ENCODE results near the gene CCDC40.
A peak's percentile ranks its signal among the peaks of the same experiment; 100 is the strongest.

The CCDC40 gene

GRCh38 chr17:80000981-80001775 is 35.3 kb upstream of the CCDC40 start:
- no peak for DNase-seq (ENCODE audit: low read depth in 2 of 3, low spot score in 1 of 3)

DNA sequence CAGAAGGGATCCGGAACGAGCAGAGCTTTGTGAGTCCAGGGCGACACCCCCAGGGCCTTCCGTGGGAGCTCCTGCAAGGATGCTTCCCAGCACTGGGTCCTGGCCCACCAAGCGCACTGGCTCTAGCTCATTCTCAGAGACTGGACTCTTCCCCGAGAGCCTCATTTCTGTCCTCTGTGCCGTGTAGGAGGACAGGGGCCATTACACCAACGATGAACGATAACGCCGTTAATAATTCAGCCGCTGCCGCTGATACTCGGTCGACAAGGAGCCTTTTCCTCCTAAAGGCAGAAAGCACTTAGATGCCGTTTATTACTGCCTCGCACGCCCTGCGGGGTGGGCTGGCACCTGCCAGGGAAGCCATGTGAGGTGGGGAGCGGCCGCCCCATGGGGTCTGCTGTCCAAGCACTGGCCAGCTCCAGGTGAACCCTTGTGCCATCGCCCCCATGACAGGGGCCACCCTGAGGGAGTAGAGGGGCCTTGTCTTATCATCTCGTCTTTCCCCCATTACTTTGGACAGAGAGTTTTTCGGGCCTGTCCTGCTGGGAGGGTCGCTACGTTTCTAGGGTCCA is 34.3 kb upstream of the CCDC40 start:
- no peak for DNase-seq (ENCODE audit: low read depth in 2 of 3, low spot score in 1 of 3)

DNA sequence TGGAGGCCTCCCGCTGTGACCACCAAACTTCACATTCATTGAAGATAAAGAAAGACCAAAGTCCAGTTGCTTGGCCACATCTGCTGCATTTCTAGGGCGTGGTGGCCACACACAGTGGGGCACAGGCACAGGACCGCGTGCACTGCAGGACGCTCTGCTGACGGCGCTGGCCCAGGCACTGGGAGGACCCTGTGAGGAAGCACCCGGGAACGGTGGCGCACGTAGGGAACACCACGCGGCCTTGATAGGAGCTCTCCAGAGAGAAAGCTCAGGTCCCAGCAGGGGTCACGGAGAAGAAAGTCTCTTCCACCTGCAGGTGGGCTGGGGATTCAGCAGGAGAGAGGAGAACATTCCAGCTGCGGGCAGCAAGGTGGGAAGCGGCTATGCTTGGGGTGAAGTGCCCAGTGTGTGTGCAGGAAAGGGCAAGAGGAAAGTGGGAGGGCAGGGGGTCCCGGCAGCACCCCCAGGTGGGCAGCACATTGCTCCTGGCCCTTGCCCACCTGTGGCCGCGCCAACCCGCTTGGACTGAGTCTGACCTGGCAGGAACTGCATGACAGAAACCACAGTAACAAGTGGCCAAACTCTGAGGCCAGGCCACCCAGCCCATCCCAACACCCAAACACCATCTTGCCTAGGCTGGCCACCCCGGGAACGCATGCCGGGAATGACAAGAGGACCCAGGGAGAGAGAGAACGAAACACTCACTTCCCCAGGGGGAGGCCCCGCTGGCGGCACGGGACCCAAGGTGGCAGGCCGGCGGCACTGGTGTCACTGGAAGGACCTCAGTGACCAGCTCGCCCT is 33.6 kb upstream of the CCDC40 start:
- no peak for DNase-seq (ENCODE audit: low read depth in 2 of 3, low spot score in 1 of 3)

GRCh38 chr17:80003969-80004368 is 32.5 kb upstream of the CCDC40 start:
- DNase-seq (ENCODE audit: low read depth in 2 of 3, low spot score in 1 of 3) = no peak

- DNase-seq (ENCODE audit: low read depth in 2 of 3, low spot score in 1 of 3) = peak; percentile 32 to 72 (median 39)
Measured at GRCh38 chr17:80005360-80006338, 30.8 kb upstream of the CCDC40 start.

DNA sequence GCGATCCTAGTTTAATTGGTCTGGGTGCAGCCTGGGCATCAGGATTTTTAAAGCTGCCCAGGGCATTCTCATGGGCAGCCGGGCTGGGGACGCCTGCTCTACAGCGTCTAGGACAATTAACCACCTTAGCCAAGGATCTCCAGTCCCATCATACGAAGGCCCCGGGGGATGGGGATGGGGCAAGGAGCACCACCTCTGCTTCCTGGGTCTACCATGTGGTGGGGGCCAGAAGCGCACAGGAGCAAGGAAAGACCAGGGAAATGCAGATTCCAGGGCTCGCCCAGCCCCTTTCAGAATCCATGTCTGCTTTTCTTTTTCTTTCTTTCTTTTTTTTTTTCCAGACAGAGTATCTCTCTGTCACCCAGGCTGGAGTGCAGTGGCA is 30.1 kb upstream of the CCDC40 start:
- no peak for DNase-seq (ENCODE audit: low read depth in 2 of 3, low spot score in 1 of 3)

- no peak for DNase-seq (ENCODE audit: low read depth in 2 of 3, low spot score in 1 of 3)
Measured at GRCh38 chr17:80006811-80007752, 29.4 kb upstream of the CCDC40 start.

DNA sequence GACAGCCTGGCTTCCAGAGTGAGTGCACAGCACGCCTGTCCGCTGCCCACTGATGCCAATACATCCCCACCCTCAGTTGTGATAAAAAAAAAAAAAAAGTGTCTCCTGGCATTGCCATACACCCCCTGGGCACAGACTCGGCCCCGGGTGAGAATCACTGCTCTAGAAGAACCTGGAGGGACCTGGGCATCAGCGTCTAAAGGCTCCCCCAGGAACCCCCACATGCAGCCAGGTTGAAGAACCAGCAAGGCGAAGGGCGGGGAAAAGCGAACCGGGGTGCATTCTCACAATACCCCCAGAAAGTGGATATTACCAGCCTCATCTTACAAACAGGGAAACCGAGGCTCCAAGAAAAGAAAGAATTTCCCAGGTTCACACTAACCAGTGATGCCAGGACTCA is 28.5 kb upstream of the CCDC40 start:
- no peak for DNase-seq (ENCODE audit: low read depth in 2 of 3, low spot score in 1 of 3)

- peak; percentile 73 to 79 (median 78) for DNase-seq (ENCODE audit: low read depth in 2 of 3, low spot score in 1 of 3)
Measured at GRCh38 chr17:80008383-80008840, 28.0 kb upstream of the CCDC40 start.

DNA sequence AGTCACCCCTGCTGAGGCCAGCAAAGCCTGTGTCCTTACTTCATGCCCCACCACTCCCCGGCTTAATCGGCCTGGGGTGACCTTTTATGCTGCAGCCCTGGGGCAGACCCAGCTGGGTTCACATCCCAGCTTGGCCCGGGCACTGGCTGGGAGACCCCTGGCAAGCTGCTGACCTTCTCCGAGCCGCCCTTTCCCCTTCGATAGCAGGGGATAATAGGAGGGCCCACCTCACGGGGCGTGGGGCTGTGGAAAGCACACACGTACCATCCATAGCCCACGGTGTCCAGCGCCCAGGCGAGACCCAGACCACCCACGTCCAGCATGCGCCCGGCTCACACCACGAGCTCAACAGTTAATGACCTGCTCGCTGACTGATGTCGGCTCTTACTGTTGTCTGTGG is 27.6 kb upstream of the CCDC40 start:
- DNase-seq (ENCODE audit: low read depth in 2 of 3, low spot score in 1 of 3) = no peak

DNA sequence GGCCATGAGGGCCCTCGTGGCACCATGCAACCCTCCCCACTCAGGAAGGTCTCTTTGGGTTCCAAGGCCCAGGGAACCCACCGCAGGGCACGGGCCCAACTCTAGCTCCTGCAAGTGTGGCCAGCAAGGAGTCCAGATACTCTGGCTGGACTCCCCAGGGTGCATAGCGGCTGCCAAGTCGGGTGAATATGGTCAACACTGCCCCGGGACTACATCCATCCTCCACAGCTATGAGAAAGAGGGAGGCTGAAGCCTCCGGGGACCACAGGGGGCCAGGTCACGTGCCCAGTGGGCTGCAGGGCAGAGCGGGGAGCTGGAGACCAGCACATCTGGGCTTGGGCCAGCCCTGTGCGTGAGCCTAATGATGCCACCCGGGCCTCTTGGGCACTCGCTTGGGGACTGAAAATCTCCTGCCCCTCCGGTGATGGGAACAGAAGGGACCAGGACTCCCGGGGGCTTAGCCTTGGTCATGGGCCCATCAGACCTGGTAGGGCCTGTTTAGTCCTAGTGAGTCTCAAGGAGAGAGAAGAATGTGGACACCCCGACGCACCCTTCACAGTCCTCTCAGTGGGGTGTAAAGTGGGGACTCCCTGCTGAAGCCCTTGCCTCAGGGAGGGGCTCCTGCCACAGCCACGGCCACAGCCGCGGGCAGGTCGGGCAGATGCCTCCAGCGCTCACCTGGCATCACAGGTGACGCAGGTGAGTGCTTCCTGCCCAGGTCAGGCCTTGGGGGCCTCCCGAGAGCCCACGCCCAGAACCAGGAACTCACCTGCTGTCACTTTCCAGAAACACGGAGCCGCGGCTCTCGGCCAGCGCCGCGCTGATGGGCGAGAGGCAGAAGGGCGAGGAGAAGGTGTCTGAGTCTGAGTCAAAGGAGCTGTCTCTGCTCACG is 26.8 kb upstream of the CCDC40 start:
- DNase-seq (ENCODE audit: low read depth in 2 of 3, low spot score in 1 of 3) = no peak

- DNase-seq (ENCODE audit: low read depth in 2 of 3, low spot score in 1 of 3) = no peak
Measured at GRCh38 chr17:80010283-80010858, 26.1 kb upstream of the CCDC40 start.

- DNase-seq (ENCODE audit: low read depth in 2 of 3, low spot score in 1 of 3) = no peak
Measured at GRCh38 chr17:80011989-80012555, 24.4 kb upstream of the CCDC40 start.

DNA sequence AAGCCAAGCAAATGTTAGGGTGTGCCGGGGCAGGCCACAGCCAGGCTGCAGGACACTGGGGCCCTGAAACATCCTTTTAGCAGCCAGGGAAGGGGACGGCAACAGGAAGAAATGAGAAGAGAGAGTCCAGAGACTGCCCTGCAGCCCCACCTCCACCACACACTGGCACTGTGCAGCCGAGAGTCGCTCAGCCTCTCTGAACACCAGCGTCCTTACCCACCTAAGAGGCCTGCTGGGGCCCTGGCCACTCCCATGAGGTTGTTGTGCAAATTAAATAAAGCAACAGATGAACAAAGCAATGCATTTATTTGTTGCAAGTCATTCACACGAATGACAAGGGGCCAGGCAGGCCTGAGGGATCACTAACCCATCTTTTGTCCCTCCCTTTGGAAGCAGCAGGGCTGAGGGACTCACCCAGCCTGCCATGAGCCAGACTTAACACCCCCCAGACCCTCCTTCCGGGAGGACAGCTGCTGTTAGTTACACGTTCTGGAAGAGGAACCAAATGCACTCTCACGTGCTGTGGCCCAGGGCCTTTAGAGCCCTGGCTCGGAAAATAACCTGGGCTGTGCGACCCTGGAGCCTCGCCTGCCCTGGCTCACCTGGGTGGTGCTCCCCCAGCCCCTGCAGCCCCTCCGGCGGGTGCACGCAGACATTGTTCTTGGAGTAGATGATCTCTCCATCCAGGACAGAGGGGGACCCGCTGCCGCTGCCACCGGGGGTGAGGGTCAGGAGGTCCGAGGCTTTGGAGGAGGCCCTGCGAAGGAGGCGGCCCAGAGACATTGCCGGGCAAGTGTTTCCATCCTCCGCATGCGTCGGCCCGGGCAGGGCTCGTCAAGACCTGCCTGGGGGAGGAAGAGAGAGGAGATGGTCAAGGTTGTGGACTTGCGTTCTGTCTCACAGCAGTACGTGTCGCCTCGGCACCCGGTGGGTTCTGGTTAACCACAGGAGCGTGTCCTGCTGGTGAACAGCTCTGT is 23.4 kb upstream of the CCDC40 start:
- no peak for DNase-seq (ENCODE audit: low read depth in 2 of 3, low spot score in 1 of 3)

GRCh38 chr17:80017226-80018010 is 19.0 kb upstream of the CCDC40 start:
- no peak for DNase-seq (ENCODE audit: low read depth in 2 of 3, low spot score in 1 of 3)
